ENCODE data around the gene FBXL13.
A peak's percentile ranks its signal among the peaks of the same experiment; 100 is the strongest.
"Not testable (repeated sequence)": the region's sequence is repeated elsewhere in the genome, so short reads cannot be mapped to it uniquely, and the experiment has no call there.

The FBXL13 gene

DNA sequence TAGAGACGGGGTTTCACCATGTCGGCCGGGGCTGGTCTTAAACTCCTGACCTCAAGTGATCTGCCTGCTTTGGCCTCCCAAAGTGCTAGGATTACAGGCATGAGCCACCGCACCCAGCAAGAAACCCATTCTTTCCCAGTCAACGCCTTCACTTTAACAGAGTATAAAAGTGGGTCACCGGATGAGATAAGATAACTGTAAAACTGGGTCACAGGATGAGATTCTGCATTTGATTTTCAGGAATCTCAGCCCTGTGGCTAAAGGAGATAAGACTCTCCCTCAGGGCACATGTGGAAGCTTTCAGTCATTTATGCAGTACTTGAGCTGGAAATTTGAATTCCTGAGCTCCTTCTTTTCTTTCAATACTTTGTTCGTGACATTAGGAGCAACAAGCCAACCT, 91.0 kb downstream of the FBXL13 start:
- DNase-seq (ENCODE audit: low spot score), result no peak

DNA sequence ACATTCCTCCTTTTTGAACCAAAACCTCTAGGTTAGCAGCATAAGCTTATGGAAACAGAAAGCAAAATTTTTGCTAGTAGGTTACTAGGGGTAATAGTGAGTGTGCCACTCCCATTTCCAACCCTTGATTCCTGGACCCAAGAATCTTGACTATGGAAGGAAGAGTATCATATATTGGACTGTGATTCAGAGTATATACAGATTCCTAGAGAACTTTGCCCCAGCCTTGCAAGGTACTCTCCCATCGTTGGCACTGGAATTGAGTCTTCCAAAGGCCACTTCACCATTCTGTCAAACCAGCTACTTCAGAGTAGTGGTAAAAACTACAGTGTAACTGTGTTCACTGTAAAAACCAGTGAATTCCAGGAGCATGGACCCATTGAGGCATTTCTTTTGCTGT, 92.4 kb downstream of the FBXL13 start:
- DNase-seq (ENCODE audit: low spot score), result no peak

DNA sequence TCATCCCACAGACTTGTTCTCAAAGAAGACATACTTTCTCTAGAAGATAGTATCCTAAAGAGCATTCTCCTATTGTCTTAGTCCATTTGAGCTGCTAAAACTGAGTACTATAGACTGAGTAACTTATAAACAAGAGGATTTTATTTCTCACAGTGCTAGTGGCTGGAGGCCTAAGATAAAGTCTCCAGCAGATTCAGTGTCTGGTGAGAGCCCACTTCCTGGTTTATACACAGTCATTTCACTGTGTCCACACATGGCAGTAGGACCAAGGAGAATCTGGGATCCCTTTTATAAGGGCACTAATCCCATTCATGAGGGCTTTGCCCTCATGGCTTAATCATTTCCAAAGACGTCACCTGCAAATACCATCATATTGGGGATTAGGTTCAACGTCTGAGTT, 93.1 kb downstream of the FBXL13 start:
- no peak for DNase-seq (ENCODE audit: low spot score)

DNA sequence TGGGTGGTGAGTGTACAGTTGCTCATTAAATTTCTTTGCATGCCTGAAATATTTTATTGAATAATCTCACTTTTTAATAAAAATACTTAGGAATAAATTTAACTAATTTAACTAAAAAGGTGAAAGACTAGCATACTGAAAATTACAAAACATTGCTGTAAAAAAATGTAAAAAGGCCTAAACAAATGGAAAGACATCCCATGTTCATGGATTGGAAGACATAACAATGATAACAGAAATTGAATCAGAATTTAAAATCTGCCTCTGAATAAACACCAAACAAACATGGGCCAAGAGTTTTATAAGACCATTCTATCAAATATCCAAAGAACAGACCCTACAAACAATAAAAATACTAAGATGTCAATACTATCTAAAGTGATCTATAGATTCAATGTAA, 94.9 kb downstream of the FBXL13 start:
- DNase-seq (ENCODE audit: low spot score), result no peak

DNA sequence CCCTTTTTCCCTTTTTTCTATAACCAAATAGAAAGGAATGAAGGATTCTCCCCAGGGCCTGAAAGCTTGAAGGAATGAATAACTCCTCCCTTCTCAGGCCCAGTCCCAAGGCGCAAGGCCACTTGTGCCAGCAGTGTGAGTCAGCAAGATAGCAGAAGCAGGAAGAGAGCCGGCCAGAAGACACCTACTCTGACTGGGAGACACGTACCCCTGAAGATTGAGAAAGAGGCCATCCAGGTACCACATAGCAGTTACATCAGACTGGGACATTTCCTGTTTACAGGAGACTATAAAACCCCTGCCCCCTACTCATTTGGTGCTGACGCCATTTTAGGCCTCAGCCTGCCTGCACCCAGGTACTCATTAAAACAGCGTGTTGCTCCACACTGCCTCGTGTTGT, 96.3 kb downstream of the FBXL13 start:
- peak; percentile 28 for DNase-seq (ENCODE audit: low spot score)

DNA sequence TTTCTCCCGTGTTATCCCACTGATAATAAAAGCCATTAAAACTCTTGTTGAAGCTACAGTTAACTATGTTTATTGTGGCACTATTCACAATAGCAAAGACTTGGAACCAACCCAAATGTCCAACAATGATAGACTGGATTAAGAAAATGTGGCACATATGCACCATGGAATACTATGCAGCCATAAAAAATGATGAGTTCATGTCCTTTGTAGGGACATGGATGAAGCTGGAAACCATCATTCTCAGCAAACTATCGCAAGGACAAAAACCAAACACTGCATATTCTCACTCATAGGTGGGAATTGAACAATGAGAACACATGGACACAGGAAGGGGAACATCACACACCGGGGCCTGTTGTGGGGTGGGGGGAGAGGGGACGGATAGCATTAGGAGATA, 97.0 kb downstream of the FBXL13 start:
- not testable (repeated sequence) for DNase-seq (ENCODE audit: low spot score)

DNA sequence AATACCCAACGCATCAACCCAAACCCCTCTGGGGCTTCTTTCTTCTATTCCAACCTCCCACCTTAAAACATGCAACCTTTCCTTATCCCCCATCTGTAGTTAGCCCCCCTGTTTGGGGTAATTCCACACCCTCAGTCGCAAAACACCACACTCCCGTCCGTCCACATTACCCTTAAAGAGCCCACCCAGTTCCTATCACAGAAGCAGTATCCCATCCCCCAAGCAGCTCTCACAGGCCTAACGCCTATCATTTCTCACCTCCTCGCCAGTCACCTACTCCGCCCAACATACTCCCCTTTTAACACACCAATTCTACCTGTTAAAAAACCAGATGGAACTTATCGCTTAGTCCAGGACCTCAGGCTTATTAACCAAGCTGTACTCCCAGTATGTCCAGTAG, 98.1 kb downstream of the FBXL13 start:
- no peak for DNase-seq (ENCODE audit: low spot score)

DNA sequence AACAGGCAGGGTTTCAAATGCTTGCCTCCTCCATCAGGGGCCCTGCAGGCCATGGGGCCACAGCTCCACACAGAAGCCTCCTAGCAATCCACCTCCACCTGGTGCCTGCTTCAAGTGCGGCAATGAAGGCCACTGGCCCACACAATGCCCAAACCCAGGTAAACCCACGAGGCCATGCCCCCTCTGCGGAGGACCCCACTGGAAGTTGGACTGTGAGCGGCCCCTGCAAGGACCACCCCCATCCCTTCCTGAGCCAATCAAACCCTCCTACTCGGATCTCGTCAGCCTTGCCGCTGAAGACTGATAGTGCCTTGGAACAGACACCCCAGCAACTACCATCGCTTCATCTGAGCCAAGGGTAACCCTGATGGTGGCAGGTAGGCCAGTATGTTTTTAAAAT, 98.7 kb downstream of the FBXL13 start:
- no peak for DNase-seq (ENCODE audit: low spot score)

DNA sequence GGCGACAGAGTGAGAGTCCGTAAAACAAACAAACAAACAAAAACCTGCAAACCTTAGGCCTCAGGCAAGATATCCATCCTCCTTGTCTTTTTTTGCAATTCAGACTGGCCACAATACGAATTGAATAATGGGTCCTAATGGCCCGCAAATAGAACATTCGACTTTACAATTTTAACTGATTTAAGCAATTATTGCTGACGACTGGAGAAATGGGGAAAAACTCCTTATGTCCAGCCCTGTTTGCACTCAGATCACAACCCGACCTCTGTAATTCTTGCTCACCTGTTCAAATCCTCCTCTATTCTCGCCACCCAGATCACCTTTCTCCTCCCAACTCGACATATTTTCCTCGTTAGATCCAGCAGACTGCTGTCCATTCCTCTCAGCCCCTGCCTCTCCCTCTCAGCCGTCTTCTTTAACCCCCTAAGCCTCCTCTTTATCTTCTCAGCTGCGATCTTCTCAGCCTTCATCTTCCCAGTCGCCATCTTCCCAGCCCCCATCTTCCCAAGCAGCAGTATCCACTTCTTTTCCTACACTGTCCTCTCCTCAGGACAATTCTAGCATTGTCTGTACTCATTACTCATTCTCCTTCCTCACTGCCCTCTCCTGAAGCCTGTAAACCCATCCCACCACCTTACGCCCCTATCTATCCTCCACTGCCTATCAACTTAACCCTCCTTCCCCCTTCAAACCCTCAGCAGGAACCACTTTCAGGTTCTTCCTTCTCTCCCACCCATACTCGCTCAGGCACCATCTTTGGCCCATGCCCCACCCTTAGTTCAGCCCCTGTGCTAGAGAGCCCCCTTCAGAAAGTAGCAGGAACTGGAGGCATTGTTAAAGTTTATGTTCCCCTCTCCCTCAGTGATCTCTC, 100.0 kb downstream of the FBXL13 start:
- no peak for DNase-seq (ENCODE audit: low spot score)

DNA sequence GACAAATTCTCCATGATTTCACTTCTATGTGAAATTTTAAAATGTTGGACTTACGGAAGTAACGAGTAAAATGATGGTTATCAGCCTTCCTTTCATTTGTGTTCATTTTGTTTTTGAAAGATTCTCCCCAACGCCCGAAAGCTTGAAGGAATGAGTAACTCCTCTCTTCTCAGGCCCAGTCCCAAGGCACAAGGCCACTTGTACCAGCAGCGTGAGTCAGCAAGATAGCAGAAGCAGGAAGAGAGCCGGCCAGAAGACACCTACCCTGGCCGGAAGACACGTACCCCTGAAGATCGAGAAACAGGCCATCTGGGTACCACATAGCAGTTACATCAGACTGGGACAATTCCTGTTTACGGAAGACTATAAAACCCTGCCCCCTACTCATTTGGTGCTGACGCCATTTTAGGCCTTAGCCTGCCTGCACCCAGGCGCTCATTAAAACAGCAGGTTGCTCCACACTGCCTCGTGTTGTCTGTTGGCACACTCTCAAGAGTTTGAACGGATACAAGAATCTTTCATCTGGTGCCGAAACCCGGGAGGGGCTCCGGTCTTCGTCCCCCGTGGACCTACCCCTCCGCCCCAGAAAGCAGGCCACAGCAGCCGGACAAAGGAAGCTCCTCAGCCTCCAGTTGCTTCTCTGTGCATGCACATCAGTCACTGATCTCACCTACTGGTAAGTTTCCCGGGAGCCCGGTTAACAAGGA, 101.3 kb downstream of the FBXL13 start:
- DNase-seq (ENCODE audit: low spot score), result no peak

DNA sequence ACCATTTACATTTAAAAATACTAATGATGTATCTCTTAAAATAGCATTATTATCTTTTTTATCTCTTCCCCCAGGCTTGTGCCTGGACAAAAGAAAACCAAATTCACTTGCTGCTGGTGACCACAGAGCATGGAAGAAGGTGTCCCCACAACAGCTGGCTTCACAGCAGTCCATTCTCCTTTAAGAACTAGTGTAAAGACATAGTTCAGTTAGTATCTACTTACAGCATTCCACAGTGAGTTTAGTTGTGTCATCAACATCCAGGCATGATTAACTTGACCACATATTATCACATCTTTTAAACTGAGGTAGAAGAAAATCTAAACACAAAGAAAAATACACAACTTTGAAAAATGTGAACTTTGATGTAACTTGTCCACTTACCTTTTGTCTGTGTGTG, 106.8 kb downstream of the FBXL13 start:
- peak; percentile 9 for DNase-seq (ENCODE audit: low spot score)

DNA sequence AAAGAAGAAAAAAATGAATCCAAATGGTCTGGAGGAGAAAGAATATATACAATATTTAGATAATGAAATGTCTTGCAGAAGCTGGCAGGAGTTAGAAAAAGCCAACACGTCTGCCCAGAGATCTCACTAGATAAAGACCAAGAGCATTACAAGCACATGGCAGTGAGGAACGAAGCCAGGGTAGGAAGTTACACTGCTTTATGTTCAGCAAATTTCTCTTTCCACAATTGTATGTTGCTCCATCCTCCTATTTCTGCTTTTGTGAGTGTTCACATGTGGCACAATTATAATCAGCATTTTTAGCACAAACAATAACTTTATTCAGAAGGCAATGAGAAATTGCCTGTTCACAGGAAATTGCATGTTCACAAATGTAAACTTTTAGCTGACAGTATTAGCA, 108.1 kb downstream of the FBXL13 start:
- no peak for DNase-seq (ENCODE audit: low spot score)

DNA sequence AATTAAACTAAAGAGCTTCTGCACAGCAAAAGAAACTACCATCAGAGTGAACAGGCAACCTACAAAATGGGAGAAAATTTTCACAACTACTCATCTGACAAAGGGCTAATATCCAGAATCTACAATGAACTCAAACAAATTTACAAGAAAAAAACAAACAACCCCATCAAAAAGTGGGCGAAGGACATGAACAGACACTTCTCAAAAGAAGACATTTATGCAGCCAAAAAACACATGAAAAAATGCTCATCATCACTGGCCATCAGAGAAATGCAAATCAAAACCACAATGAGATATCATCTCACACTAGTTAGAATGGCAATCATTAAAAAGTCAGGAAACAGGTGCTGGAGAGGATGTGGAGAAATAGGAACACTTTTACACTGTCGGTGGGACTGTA, 112.6 kb downstream of the FBXL13 start:
- DNase-seq (ENCODE audit: low spot score), result not testable (repeated sequence)

DNA sequence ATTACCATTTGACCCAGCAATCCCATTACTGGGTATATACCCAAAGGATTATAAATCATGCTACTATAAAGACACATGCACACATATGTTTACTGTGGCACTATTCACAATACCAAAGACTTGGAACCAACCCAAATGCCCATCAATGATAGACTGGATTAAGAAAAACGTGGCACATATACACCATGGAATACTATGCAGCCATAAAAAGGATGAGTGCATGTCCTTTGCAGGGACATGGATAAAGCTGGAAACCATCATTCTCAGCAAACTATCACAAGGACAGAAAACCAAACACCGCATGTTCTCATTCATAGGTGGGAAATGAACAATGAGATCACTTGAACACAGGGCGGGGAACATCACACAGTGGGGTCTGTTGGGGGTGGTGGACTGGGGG, 116.6 kb downstream of the FBXL13 start:
- DNase-seq (ENCODE audit: low spot score), result not testable (repeated sequence)

DNA sequence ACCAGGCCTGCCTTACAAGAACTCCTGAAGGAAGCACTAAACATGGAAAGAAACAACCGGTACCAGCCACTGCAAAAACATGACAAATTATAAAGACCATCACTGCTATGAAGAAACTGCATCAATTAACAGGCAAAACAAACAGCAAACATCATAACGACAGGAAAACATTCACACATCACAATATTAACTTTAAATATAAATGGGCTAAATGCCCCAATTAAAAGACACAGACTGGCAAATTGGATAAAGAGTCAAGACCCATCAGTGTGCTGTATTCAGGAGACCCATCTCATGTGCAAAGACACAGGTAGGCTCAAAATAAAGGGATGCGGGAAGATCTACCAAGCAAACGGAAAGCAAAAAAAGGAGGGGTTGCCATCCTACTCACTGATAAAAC, 120.2 kb downstream of the FBXL13 start:
- DNase-seq (ENCODE audit: low spot score), result not testable (repeated sequence)

DNA sequence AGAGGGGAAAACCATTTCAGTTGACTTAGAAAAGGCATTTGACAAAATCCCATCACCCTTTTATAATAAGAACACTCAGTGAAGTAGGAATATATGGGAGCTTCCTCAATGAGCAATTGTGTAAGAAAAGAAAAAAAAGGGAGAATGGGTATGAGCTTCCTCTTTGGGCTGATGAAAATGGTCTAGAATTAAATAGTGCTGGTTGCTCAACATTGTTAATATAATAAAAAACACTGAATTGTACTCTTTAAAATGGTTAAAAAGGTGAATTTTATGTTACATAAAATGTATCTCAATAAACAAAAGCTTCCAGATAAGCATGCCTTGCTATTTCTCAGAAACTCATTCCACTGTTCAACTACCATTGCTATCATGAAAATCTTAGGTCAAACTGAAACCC, 121.2 kb downstream of the FBXL13 start:
- no peak for DNase-seq (ENCODE audit: low spot score)

DNA sequence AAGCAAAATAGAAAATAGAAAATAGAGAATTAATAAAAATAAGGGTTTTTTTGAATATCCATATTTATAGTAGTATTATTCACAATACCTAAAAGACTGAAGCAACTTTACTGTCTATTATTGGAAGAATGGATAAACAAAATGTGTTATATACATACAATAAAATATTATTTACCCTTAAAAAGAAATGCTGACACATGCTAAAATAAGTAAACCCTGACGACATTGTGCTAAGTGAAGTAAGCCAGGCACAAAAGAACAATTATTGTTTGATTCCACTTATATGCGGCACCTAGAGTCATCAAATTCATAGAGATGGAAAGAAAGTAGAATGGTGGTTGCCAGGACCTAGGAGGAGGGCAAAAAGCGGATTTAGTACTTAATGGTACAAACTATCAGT, 122.8 kb downstream of the FBXL13 start:
- no peak for DNase-seq (ENCODE audit: low spot score)

DNA sequence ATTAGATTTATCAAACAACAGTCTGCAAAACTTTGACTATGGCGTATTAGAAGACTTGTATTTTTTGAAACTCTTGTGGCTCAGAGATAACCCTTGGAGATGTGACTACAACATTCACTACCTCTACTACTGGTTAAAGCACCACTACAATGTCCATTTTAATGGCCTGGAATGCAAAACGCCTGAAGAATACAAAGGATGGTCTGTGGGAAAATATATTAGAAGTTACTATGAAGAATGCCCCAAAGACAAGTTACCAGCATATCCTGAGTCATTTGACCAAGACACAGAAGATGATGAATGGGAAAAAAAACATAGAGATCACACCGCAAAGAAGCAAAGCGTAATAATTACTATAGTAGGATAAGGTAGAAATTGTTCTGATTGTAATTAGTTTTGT, 130.4 kb downstream of the FBXL13 start:
- no peak for DNase-seq (ENCODE audit: low spot score)

DNA sequence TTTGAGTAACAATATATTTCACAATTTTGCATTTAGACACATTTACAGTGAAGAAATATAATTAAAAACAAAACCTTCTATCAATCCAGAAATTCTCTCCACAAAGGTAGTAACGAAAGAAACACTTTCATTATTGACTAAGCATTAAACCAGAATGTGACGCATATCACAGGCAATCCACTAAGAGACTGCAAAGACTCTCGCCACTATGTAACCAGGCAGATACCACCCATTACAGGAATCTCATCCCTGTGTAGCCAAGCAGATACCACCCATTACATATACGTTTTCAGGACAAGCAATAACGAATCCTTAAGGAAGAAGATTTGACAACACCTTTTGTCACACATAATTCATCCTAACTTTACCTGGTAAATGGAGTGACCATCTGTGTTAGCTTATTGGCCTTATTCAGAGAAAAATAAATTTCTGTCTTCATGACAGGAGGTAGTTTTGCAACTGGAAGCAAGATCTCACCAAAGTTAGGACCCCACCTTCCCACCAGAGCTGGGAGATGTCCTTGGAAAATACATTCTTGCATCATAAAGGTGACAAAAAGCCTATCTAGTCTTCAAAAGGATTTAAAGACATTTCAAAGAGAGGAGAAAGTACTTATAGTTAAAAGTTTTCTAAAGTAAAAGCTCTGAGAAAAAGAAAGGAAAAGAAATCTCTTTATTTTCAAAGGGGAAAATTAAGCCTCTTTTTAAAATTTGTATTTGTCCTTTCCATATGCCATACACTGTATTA, 131.0 kb downstream of the FBXL13 start:
- DNase-seq (ENCODE audit: low spot score), result no peak

DNA sequence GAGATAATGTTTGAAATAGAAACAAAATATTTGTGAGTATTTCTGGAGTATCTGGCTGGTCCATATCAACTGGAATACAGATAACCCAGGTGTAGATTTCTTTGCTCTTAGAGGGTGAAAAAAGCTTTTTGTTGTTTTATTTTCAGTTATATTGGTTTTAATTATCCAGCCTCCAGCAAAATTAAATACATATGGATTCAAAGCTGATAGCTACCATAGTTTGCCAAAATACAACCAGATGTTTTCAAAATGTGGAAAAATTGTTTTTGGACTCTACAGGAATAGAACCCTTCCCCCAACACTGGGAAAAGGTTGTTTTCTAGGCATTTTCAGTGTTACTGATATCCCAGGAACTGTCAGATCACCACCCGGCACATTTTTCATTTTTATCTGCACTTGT, 131.7 kb downstream of the FBXL13 start:
- DNase-seq (ENCODE audit: low spot score), result no peak

DNA sequence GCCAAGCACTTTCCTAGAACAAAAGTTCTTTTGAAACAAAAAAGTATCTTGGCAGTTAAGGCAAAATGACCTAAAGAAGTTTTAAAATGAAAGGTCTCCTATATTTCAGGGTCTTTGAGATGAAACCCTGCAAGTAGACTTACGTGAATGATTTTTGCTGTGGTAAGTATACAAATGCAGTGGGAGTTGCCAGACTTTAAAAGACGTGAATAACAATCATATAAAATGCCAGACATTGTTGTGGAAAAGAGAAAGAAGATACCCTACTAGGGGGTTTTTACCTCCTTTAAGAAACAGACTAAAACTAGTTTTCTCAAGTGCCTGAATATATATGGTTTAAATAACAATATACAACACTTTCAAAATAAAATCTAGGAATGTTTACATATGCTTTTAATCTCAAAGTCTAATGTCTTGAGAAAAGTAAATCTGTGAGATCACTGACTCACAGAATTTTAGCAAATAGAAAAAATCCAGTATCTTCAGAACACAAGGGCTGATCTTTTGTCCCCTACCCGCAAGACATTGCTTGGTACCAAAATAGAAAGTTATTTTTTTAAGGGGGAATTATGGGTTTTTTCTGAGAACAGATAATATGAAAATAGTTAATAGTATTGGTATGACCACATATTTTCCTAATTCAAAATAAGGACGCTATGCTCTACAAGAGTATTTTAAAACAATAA, 132.3 kb downstream of the FBXL13 start:
- DNase-seq (ENCODE audit: low spot score), result no peak

DNA sequence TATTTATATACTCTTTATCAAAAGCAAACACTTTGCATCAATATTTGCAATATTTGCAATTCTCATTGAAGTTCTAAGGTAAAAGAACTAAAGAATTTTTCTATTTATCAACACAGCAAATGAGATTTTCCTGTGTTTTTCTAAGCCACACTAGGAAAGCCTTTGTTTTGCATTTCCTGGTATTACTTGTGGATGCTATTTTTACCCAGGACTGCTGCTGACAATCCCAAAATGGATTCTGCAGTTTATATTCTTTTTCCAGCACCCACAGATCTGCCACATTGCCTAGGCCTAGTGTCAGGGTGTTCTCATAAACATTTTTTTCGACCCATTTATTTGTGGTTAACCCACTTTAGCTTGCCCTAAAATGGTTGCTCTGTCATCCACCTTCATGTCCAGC, 135.9 kb downstream of the FBXL13 start:
- no peak for DNase-seq (ENCODE audit: low spot score)

Measured in hepatic stellate cell (primary cell).